ENCODE measurements around the gene HOPX.

- TF ChIP-seq CTCF (IDR thresholded peaks at IDR 0.05) (no peak), POLR2A (IDR thresholded peaks at IDR 0.05) (no peak)
Observed at GRCh38 chr4:56650262-56651055, 30.6 kb downstream of the HOPX start.
